ENCODE measurements around the gene LRRFIP2.
"Not testable (repeated sequence)": the region's sequence is repeated elsewhere in the genome, so short reads cannot be mapped to it uniquely, and the experiment has no call there.

Gene LRRFIP2

GRCh38 chr3:37058117-37058516, 116.3 kb downstream of the LRRFIP2 start:
- DNase-seq (ENCODE audit: low read depth), result no peak

- peak; percentile 14 for DNase-seq (ENCODE audit: low read depth)
These were observed 117.6 kb downstream of the LRRFIP2 start for GRCh38 chr3:37056826-37057225.

GRCh38 chr3:37055077-37055476, 119.3 kb downstream of the LRRFIP2 start:
- DNase-seq (ENCODE audit: low read depth), result not testable (repeated sequence)

- peak; percentile 94 for DNase-seq (ENCODE audit: low read depth)
These were observed 120.0 kb downstream of the LRRFIP2 start for GRCh38 chr3:37054370-37054769.

GRCh38 chr3:37053753-37054152, 120.6 kb downstream of the LRRFIP2 start:
- DNase-seq (ENCODE audit: low read depth), result no peak

GRCh38 chr3:37053337-37053736, 121.0 kb downstream of the LRRFIP2 start:
- DNase-seq (ENCODE audit: low read depth), result peak; percentile 48

- DNase-seq (ENCODE audit: low read depth), result peak; percentile 24
These were observed 121.5 kb downstream of the LRRFIP2 start for GRCh38 chr3:37052860-37053259.

- no peak for DNase-seq (ENCODE audit: low read depth)
These were observed 124.1 kb downstream of the LRRFIP2 start for GRCh38 chr3:37050282-37050681.

- peak; percentile 28 for DNase-seq (ENCODE audit: low read depth)
These were observed 131.7 kb downstream of the LRRFIP2 start for GRCh38 chr3:37042712-37043111.

GRCh38 chr3:37041546-37042195, 132.7 kb downstream of the LRRFIP2 start:
- no peak for DNase-seq (ENCODE audit: low read depth)

GRCh38 chr3:37040231-37040630, 134.2 kb downstream of the LRRFIP2 start:
- no peak for DNase-seq (ENCODE audit: low read depth)

- DNase-seq (ENCODE audit: low read depth), result no peak
These were observed 135.1 kb downstream of the LRRFIP2 start for GRCh38 chr3:37039161-37039846.

GRCh38 chr3:37037352-37037751, 137.0 kb downstream of the LRRFIP2 start:
- DNase-seq (ENCODE audit: low read depth), result no peak

GRCh38 chr3:37032961-37033360, 141.4 kb downstream of the LRRFIP2 start:
- no peak for DNase-seq (ENCODE audit: low read depth)

GRCh38 chr3:37031096-37031682, 143.2 kb downstream of the LRRFIP2 start:
- peak; percentile 51 for DNase-seq (ENCODE audit: low read depth)

GRCh38 chr3:37030588-37030987, 143.8 kb downstream of the LRRFIP2 start:
- DNase-seq (ENCODE audit: low read depth), result no peak

GRCh38 chr3:37029516-37030163, 144.7 kb downstream of the LRRFIP2 start:
- DNase-seq (ENCODE audit: low read depth), result no peak

- DNase-seq (ENCODE audit: low read depth), result no peak
These were observed 145.3 kb downstream of the LRRFIP2 start for GRCh38 chr3:37029111-37029510.

- no peak for DNase-seq (ENCODE audit: low read depth)
These were observed 146.1 kb downstream of the LRRFIP2 start for GRCh38 chr3:37028329-37028728.

GRCh38 chr3:37026851-37027250, 147.5 kb downstream of the LRRFIP2 start:
- no peak for DNase-seq (ENCODE audit: low read depth)

GRCh38 chr3:37025561-37026335, 148.6 kb downstream of the LRRFIP2 start:
- no peak for DNase-seq (ENCODE audit: low read depth)

- no peak for DNase-seq (ENCODE audit: low read depth)
These were observed 149.5 kb downstream of the LRRFIP2 start for GRCh38 chr3:37024820-37025405.
